ENCODE data around the gene ZNF367.
"Not testable (repeated sequence)": the region's sequence is repeated elsewhere in the genome, so short reads cannot be mapped to it uniquely, and the experiment has no call there.

The ZNF367 gene

GRCh38 chr9:96378187-96378586 lies 40.0 kb downstream of the ZNF367 start:
- Mint-ChIP-seq H3K27ac (no peak overlapping the region), H3K9me3 (peaks cover 0 to 2% of the 10 kb centered on the region in 2 donors), H3K4me3 (no peak overlapping the region), H3K4me1 (peaks cover 5% of the 10 kb centered on the region in 2 donors), H3K36me3 (peaks cover 3 to 5% of the 10 kb centered on the region in 2 donors), H3K27me3 (peaks cover 13 to 14% of the 10 kb centered on the region in 2 donors)
- ATAC-seq (replicated peaks) = no peak
- DNase-seq = no peak

- Mint-ChIP-seq H3K27ac (no peak overlapping the region), H3K36me3 (peaks cover 3 to 5% of the 10 kb centered on the region in 2 donors), H3K27me3 (peaks cover 8 to 14% of the 10 kb centered on the region in 2 donors), H3K4me1 (peaks cover 0 to 2% of the 10 kb centered on the region in 2 donors), H3K9me3 (peaks cover 0 to 2% of the 10 kb centered on the region in 2 donors), H3K4me3 (no peak overlapping the region)
- no peak for ATAC-seq (replicated peaks)
- DNase-seq = no peak
Measured at GRCh38 chr9:96376891-96377874, 41.0 kb downstream of the ZNF367 start.

GRCh38 chr9:96375507-96375906 lies 42.7 kb downstream of the ZNF367 start:
- DNase-seq; H3K27me3 Mint-ChIP-seq; H3K4me3 Mint-ChIP-seq; H3K9me3 Mint-ChIP-seq; H3K36me3 Mint-ChIP-seq; ATAC-seq (replicated peaks); H3K4me1 Mint-ChIP-seq; H3K27ac Mint-ChIP-seq: not testable (repeated sequence)

GRCh38 chr9:96367943-96368342 lies 50.2 kb downstream of the ZNF367 start:
- Mint-ChIP-seq H3K4me1 (no peaks in the 10 kb centered on the region), H3K4me3 (no peak overlapping the region), H3K9me3 (no peaks in the 10 kb centered on the region), H3K27me3 (no peaks in the 10 kb centered on the region), H3K27ac (no peak overlapping the region), H3K36me3 (peaks cover 2 to 4% of the 10 kb centered on the region in 2 donors)
- DNase-seq (no peak), ATAC-seq (replicated peaks) (no peak)

GRCh38 chr9:96363175-96363967 lies 54.8 kb downstream of the ZNF367 start:
- H3K9me3 Mint-ChIP-seq = no peaks in the 10 kb centered on the region
- no peak for DNase-seq
- no peak overlapping the region for H3K4me3 Mint-ChIP-seq
- H3K36me3 Mint-ChIP-seq = peaks cover 2 to 4% of the 10 kb centered on the region in 2 donors
- peak overlapping the region; percentile 3 for H3K27ac Mint-ChIP-seq
- no peaks in the 10 kb centered on the region for H3K4me1 Mint-ChIP-seq
- no peak for ATAC-seq (replicated peaks)
- no peaks in the 10 kb centered on the region for H3K27me3 Mint-ChIP-seq

- H3K27me3 Mint-ChIP-seq; ATAC-seq (replicated peaks); H3K4me1 Mint-ChIP-seq; H3K9me3 Mint-ChIP-seq; H3K4me3 Mint-ChIP-seq; H3K27ac Mint-ChIP-seq; H3K36me3 Mint-ChIP-seq; DNase-seq: not testable (repeated sequence)
Measured at GRCh38 chr9:96362119-96362518, 56.1 kb downstream of the ZNF367 start.

GRCh38 chr9:96361668-96362067 lies 56.5 kb downstream of the ZNF367 start:
- Mint-ChIP-seq H3K4me1 (no peaks in the 10 kb centered on the region), H3K4me3 (no peak overlapping the region), H3K9me3 (no peaks in the 10 kb centered on the region), H3K27me3 (no peaks in the 10 kb centered on the region), H3K36me3 (peaks cover 2 to 4% of the 10 kb centered on the region in 2 donors), H3K27ac (no peak overlapping the region)
- ATAC-seq (replicated peaks) = no peak
- DNase-seq = no peak

- ATAC-seq (replicated peaks) = no peak
- H3K27me3 Mint-ChIP-seq = no peaks in the 10 kb centered on the region
- H3K36me3 Mint-ChIP-seq = peaks cover 2 to 4% of the 10 kb centered on the region in 2 donors
- no peak for DNase-seq
- H3K4me1 Mint-ChIP-seq = no peaks in the 10 kb centered on the region
- H3K9me3 Mint-ChIP-seq = no peaks in the 10 kb centered on the region
- H3K27ac Mint-ChIP-seq = no peak overlapping the region
- no peak overlapping the region for H3K4me3 Mint-ChIP-seq
Measured at GRCh38 chr9:96360976-96361375, 57.2 kb downstream of the ZNF367 start.

- H3K4me1 Mint-ChIP-seq; H3K36me3 Mint-ChIP-seq; DNase-seq; H3K27ac Mint-ChIP-seq; ATAC-seq (replicated peaks); H3K9me3 Mint-ChIP-seq; H3K4me3 Mint-ChIP-seq; H3K27me3 Mint-ChIP-seq: not testable (repeated sequence)
Measured at GRCh38 chr9:96360523-96360922, 57.6 kb downstream of the ZNF367 start.

GRCh38 chr9:96350866-96351265 lies 67.3 kb downstream of the ZNF367 start:
- DNase-seq (no peak), ATAC-seq (replicated peaks) (no peak)
- no peaks in the 10 kb centered on the region for H3K4me1 Mint-ChIP-seq
- peaks cover 2 to 7% of the 10 kb centered on the region in 2 donors for H3K9me3 Mint-ChIP-seq
- H3K36me3 Mint-ChIP-seq = peaks cover 0 to 7% of the 10 kb centered on the region in 2 donors
- no peaks in the 10 kb centered on the region for H3K27me3 Mint-ChIP-seq
- no peak overlapping the region for H3K27ac Mint-ChIP-seq
- H3K4me3 Mint-ChIP-seq = no peak overlapping the region

GRCh38 chr9:96348261-96348660 lies 69.9 kb downstream of the ZNF367 start:
- ATAC-seq (replicated peaks) = no peak
- Mint-ChIP-seq H3K4me1 (no peaks in the 10 kb centered on the region), H3K27me3 (no peaks in the 10 kb centered on the region), H3K4me3 (no peak overlapping the region), H3K9me3 (peaks cover 2 to 7% of the 10 kb centered on the region in 2 donors), H3K36me3 (peaks cover 0 to 7% of the 10 kb centered on the region in 2 donors), H3K27ac (no peak overlapping the region)
- no peak for DNase-seq

GRCh38 chr9:96345551-96345950 lies 72.6 kb downstream of the ZNF367 start:
- Mint-ChIP-seq H3K27ac (no peak overlapping the region), H3K36me3 (peaks cover 0 to 7% of the 10 kb centered on the region in 2 donors), H3K4me1 (no peaks in the 10 kb centered on the region), H3K9me3 (peaks cover 2 to 7% of the 10 kb centered on the region in 2 donors), H3K27me3 (no peaks in the 10 kb centered on the region), H3K4me3 (no peak overlapping the region)
- ATAC-seq (replicated peaks) (no peak), DNase-seq (no peak)

GRCh38 chr9:96344458-96345180 lies 73.6 kb downstream of the ZNF367 start:
- Mint-ChIP-seq H3K4me3 (no peak overlapping the region), H3K36me3 (peaks cover 0 to 7% of the 10 kb centered on the region in 2 donors), H3K27ac (no peak overlapping the region), H3K9me3 (peaks cover 2 to 7% of the 10 kb centered on the region in 2 donors), H3K4me1 (no peaks in the 10 kb centered on the region), H3K27me3 (no peaks in the 10 kb centered on the region)
- DNase-seq (no peak), ATAC-seq (replicated peaks) (no peak)

Data from stimulated activated naive B cell treated with anti-CD40 and anti-IgM and Interleukin-4, amounts not matched to agents 10 μg/mL and 1 μg/mL and 100 μg/mL, for 72 hours (primary cell).